Fibroblast of the conjunctiva (primary cell): ENCODE results near the gene TENT4A.
A peak's percentile ranks its signal among the peaks of the same experiment; 100 is the strongest.

ENCODE experiments used
- DNase-seq: peaks from one replicate; pipeline ENCODE4 v3.0.0-alpha.2; 2010; ENCODE audit warnings: low read depth

The TENT4A gene

DNA sequence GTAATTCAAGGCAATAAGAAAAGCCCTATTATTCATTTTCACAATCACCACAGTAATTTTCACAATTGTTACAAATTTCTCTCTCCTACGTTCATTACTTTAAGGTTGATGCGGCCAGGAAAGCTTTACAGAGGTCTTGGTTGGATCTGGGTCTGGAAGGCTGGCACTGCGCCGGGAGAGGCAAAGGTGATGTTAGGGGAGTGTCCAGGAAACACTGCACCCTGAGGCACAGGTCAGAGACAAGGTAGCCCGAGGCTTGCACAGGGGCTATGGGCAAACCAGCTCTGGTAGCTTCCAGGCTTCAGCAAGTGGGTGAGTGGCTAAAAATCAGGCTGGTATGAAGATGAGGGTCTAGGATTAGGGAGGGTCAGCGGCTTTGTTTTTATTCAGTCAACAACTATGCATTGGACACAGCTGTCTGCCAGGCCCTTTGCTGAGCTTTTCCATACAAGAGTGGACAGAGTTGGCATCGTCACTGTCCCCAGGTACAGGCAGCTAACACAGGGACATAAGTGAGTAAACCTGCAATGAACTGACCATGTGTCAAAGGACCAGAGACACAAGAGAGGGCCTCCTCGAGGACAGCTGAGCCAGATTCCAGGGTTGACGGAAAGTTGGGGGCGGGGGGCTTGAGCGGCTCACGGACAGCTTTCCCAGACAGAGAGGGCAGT is 12.4 kb upstream of the TENT4A start:
- no peak for DNase-seq

DNA sequence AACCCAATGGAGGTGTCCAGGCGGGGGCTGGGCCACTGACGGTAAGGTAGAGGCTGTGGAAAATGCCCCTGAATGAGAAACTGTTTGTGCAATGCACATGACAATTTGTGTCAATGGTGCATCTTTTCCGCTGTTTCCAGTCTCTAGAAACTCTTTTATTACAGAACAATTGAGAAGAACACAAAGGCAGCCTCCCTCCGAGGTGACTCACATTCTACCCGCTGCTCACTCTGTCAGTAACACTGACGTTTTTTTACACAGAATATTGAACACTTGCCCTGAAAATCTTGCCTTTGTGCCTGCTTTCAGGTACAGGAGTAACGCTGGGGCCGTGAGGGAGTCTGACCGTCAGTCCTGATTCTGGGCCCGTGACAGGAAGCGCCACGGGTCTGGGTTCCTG is 11.7 kb upstream of the TENT4A start:
- DNase-seq = no peak

DNA sequence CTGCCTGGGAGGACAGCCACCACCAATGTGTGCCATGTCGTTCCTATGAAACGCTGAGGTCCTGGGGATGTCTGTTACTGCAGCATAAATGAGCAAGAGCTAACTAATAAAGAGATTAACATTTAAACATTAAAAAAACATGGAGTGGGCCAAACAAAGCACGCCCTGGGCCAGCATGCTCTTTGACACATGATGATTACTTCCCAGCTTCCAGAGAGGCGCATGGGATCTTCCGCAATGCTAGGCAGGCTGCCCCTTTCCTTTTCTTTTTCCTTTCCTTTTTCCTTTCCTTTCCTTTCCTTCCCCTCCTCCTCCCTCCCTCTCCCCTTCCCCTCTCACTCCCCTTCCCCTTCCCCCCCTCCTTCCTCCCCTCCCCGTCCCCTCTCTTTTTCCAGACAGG is 10.6 kb upstream of the TENT4A start:
- no peak for DNase-seq

DNA sequence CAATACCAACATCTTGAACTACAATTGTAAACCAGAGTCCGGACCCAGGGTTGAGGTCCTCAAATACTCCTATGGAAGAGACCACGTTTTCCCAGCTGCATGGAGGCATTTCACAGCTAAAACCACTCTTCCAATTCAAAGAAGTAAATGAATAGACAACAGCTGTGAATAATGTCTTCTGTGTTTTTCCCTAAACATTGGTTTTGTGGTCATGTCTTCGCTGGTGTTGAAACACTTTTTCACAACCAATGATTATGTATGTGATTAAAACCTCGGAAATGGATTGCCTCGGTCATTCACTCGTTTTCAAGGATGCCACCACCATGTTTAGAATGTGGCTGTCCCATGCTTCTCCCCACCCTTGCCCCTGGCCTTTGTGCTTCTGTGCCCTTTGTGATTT is 9.4 kb upstream of the TENT4A start:
- DNase-seq = no peak

DNA sequence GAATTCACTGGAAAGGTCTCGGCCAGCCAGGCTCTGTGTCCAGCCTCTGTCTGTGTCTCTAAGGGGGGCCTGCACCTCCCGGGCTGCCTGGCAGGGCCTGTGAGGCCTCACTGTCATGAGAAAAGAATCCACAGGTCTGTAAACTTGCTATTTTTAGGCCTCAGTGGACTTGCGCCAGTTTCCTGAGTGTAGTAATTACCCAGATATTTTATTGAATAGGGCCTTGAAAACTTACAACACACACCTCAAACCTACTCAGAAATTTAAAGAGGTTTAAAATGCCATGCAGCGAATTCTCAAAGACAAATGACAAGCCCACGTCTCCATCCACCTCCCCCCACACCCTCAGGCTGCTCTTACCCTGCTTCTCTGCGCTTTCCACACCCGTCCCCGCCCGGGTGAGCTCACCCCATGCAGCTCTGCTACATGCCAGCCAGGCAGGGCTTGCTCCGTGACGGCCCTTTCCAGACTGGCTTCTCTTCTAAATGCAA is 8.8 kb upstream of the TENT4A start:
- DNase-seq = no peak

DNA sequence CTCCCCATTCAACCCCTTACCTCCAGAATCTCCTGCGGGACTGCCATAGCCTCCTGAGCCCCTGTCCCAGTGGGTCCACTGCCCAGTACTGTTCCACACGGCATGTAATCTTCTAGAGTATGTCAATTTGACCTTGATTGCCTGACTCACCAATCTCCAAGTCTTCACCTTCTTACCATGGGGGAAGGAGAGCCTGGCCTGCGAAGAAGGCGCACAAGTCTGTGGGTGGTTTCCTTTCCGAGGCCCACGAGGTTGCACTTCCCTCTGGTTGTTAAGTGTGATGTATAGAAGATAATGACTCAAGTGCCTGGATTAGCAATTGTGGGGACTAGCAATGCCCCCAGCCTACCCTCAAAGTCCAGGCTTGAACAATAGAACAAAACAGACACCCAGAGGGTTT is 8.1 kb upstream of the TENT4A start:
- no peak for DNase-seq

DNA sequence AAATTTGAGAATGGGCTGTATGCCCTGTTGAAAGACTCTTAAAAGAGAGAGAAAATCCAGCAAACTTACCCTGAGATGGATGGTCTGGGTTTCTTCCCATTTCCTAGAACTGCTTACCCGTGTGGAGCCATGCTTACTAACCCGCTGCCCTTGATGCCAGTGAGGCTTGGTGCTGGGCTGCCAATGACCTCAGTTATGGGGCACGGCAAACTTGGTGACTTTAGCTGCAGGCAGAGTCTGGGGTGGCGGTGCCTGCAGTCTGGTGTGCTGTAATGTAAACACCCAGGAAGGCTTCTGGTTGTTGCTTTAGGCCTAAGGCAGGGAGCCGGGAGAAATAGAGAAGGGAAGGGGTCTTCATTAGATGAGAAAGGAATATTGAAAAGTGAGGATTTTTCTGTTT is 7.3 kb upstream of the TENT4A start:
- DNase-seq = no peak

DNA sequence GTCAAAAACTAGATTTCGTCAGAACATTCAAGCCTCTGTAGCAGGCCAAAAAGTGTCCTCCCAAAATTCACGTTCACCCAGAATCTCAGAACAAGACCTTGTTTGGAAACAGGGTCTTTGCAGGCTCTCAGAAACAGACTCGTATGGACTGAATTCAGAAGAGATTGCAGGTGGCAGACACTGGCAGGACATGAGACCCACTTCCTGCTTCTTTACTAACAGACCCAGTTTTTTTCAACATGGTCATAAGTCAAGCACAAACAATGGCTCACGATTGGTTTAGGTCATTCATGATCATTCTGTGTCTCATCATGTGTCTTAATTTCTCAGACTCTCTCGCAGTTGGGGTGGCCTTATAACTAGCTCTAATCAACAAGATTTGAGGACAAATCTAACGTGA is 5.4 kb upstream of the TENT4A start:
- no peak for DNase-seq

DNA sequence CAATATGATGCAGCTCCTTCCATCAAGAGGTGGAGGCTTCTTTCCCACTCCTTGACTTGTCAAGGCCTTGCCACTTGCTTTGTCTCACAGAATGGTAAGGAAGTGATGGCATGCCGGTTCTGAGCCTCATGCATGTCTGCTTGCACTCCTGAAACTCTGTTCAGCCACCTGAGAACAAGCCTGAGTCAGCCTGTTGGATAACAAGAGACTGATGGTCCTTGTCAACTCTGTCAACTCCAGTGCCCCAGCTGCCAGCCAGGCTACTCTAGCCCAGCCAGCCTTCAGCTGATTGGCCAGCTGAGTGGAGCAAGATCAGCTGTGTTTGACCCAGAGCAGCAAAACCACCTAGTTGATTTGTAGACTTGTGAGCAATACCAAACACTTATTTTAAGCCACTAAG is 4.4 kb upstream of the TENT4A start:
- no peak for DNase-seq

DNA sequence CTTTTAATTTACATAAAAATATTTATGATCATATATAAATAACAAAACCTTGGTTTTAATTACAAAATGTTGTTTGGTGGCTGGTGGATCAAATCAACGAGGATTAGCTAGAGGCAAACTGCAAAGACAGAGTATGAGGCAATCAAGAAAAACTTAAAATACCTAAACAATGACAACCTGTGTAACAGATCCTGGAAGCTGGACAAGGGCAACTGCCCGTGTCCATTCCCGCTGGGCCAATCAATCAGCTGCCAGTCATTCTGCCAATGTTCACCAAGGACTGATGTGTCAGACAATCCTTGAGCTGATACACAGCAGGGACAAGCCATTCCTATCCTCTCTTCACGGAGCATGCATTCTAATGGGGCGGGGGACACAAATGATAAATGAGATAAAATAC is 3.2 kb upstream of the TENT4A start:
- no peak for DNase-seq

DNA sequence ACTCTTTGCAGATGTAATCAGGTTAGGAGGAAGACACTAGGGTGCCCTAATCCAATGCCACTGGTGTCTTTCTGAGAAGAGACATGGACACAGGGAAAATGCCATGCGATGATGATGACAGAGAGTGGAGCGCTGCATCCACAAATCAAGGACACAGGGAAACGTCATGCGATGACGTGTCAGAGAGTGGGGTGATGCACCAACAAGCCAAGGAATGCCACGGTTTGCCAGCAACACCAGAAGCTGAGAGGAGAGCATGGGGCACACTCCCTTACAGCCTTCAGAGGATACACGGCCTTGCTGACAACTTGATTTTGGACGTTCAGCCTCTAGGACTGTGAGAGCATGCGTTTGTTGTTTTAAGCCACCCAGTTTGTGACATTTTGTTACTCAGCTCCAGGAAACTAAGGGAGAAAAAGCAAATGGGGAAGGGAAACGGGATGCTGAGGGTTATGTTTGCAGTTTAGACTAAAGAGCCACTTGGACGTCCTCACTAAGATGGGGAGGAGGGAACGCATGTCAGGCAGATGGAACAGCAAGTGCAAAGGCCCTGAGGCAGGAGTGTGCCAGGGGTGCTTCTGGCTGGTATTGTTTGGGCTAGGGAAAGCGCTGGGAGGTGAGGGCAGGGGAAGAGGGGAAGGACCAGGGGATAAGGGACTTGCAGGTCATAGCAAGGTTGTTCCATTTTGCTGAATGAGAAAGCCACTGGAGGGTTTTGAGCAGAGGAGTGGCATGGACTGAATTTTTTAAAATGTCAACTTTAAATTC is 2.5 kb upstream of the TENT4A start:
- no peak for DNase-seq

DNA sequence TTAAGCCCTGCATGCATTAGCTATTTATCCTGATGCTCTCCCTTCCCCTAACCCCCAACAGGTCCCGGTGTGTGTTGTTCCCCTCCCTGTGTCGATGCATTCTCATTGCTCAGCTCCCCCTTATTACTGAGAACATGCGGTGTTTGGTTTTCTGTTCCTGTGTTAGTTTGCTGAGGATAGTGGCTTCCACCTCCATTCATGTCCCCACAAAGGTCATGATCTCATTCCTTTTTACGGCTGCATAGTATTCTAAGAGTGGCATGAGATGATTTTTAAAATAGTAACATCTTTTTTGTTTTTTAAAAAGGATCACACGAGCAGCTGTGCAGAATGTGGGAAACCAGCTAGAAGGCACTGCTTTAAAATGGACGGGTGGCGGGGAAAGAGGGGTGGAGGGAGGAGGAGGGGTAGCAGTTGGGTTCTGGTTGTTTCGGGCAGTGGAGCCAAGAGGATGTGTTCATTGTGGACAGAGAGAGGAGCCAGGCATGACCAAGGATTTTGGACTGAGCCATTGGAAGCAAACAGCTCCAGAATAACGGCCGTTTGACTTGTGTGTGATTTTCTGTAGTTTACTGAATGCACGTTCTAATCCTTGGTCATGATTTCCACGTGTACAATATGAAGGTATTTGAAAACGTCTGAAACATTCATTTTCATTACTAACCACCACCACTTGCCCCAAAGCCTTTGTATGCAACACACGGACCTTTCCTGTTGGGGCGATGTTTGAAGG is 1.7 kb upstream of the TENT4A start:
- DNase-seq = no peak

DNA sequence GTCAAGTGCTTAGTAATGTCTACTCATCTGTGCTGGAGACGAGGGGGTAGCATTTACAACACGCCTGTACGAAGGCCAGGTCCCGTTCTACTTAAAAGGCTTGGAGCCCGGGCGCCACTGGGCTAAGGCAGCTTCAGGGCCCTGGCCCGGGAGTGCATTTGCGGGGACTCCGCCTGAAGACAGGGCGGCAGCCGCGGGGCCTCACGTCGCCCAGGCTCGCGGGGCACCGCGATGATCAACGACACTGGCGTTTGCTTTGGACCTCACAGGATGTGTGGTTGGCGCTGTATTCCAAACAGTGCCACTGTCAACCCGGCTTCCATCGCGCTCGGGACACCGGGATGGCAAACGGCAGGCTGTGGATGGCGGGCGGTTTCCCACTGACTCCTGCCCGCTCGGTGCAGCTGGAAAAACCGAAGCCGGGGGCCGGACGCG is 1.1 kb upstream of the TENT4A start:
- peak; percentile 43 for DNase-seq

DNA sequence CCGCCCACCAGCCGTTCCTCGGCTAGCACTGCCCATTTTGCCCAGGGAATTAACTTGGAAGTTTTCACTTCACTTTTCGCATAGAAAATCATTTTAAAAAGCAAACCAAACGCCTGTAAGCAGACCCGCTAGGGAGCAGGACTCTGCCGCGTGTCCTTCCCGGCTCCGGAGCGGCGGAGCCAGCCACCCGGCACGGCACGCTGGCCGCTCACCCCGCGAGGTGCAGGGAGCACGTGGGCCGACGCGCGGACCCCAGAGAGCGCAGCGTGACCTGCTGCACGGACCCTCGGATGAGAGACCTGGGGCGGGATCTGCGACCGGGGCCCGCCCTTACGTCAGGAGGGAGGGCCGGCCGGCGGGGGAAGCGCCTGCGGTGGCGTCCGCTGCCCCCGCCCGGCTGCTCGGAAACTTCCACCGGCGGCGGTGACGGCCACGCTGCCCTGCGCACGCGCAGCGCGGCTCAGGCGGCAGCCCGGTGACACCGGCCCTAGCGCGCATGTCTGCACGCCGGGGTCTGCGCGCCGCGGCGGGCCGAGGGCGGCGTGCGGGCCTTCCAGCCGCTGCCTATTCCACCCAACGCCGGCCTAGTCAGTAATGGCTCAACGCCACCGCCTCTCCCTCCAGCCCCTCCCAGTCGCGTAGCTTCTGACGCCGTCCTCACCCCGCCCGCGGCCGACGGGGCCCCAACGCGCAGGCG is 507 bp upstream of the TENT4A start:
- peak; percentile 96 for DNase-seq

DNA sequence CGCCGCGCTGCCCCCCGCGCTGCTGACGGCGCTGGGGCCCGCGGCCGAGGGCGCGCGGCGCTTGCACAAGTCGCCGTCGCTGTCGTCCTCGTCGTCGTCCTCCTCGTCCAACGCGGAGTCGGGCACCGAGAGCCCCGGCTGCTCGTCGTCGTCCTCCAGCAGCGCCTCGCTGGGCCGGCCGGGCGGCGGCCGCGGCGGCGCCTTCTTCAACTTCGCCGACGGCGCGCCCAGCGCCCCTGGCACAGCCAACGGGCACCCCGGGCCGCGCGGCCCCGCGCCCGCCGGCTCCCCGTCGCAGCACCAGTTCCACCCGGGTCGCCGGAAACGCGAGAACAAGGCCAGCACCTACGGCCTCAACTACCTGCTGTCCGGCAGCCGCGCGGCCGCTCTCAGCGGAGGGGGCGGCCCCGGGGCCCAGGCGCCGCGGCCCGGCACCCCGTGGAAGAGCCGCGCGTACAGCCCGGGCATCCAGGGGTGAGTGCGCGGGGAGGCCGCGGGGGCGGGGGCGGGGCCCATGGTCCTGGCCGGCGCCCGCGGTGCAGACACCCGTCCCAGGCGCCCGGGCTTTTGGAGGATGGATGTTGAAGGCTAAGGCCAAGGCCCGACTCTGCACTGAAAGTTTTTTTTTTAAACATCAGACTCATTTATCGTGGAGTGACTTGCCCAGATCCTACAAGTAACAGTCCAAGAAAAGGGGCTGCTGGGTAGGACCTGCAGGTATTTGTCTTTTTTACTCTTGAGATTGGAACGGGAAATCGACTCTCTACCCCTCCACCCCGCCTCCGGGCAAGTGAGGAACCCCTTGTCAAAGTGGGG is 1.2 kb downstream of the TENT4A start:
- no peak for DNase-seq

DNA sequence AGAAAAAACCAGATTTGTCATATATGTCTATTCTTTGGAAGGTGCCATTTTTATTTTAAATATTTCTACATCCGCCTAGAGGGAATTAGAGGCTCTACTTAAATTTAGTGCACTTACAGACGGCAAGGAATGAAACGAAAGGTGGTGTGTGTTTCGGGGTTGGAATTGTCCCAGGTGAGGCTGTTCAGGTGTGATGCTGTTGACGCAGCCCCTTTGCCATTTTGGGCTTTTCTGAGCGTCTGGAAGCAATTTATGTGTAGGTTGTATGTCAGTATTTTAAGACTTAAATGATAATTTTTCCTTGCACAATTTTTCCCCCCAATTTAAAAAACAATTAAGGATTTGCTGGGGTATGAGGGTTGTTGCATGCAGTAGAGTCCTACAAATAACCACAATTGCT is 2.0 kb downstream of the TENT4A start:
- DNase-seq = no peak

DNA sequence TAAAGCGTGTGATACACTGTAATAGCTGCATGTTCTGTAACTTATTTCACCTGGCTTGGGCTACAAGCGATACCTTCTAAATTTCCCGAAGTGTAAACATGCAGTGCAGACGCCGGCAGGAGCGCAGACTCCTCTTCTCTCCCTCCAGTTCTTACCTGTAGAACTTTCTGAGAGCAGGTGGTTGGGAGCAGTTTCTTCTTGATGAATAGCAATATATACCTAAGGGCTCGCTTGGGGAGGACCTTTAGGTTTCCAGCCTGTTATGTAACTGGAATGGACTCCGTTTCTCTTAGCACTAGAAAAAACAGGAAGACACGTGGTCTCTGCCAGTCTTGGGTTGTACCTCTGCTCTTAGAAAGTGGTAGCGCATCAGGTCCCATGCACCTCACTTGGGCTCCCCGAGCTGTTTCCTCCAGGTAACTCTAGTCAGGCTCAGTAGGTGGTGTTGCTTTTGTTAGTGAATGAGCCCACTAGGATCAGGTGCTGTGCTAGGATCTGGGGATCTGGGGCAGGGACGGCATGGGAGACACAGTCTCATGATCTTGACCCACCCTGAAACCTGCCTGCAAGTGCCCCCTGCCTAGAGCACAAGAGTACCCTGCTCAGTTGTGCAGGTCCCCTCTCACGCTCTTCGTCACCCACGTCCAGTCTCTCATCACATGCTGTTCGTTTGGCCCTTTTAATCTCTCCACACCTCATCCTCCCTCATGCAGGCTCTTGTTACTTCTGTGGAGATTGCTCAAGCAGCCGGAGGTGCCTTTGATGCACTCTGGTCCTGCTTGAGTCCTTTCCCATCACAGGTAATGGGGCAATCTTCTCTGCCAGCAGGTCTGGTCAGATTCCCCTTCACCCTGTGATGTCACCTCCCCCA is 2.8 kb downstream of the TENT4A start:
- no peak for DNase-seq

DNA sequence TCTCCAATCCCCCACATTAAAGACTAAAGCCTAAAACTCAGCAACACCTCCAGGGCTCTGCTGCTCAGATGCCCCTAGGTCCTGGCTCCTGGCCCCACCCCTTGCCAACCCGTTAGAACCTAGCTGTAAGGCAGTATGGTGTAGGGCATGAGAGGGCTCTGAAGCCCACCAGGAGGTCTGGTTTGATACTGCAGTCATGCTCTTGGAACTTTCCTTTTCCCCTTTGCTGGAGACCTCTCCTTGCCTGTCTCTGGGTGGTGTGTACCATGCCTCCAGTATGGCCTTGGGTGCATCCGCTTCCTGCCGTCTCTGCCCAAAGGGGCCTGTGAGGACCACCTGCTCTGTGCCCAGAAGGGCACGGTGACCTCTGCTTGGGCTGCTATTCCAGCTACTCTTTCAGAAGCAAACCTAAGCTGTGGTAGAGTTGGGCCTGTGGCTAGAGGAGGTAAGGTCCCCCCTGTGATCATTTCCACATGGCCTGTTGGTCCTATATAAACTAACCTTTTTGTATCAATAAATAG is 3.5 kb downstream of the TENT4A start:
- DNase-seq = no peak

DNA sequence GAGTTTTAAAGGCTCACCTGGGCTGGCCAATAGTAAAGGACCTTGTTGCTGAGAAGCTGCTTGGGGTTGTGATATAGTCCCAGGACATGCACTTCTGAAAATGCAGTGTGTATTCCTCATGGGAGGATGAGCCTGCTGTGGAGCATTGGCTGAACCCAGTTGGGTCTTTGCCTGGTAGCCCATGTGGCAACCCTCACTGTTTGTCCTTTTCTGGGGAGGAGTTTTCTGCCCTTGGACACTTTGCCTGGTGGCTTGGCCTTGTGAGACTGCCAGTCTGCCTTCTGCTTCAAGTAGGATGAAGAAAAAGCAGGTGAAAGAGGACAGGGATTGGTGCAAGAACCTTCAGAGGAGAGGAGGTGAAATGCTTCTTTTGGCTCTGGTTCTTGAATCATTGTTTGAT is 4.0 kb downstream of the TENT4A start:
- DNase-seq = no peak

DNA sequence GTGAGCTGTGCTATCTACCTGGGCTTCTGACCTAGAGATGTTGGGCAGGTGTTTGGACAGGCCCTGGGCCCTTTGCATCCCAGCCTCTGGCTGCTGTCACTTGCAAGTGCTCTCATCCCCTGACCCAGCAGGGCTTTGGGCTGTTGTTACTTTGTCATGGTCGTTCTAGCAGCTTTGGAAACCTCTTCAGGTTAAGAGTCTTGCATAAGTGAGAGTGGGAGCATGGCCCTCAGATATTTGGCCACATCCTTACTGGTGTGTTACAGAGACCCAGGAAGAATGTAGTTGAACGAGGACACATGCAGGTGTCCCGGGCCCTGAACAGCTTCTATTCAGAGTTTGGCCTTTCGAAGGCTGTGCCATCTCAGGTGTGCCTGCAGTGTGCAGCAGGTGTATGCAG is 4.5 kb downstream of the TENT4A start:
- DNase-seq = no peak
